ENCODE results near the gene SASH1.

The SASH1 gene

GRCh38 chr6:148414836-148415235 is 72.2 kb downstream of the SASH1 start:
- Histone ChIP-seq H3K4me3 (ENCODE audit: insufficient read depth, low read depth, low read length, poor library complexity, severe bottlenecking) (no peak overlapping the region), H3K27me3 (replicated peaks; ENCODE audit: control insufficient read depth, insufficient read depth, low read length, poor library complexity, severe bottlenecking) (no peaks in the 10 kb centered on the region), H3K36me3 (ENCODE audit: control insufficient read depth, insufficient read depth, low read length) (no peaks in the 10 kb centered on the region), H3K4me1 (ENCODE audit: control insufficient read depth, insufficient read depth, low read length, poor library complexity, severe bottlenecking) (no peaks in the 10 kb centered on the region), H3K27ac (ENCODE audit: insufficient read depth, low read length, poor library complexity, severe bottlenecking) (no peak overlapping the region), H3K9me3 (ENCODE audit: control insufficient read depth, low read length) (no peaks in the 10 kb centered on the region)
- DNase-seq, result no peak

GRCh38 chr6:148415511-148416260 is 73.0 kb downstream of the SASH1 start:
- Histone ChIP-seq H3K27me3 (replicated peaks; ENCODE audit: control insufficient read depth, insufficient read depth, low read length, poor library complexity, severe bottlenecking) (no peaks in the 10 kb centered on the region), H3K4me1 (ENCODE audit: control insufficient read depth, insufficient read depth, low read length, poor library complexity, severe bottlenecking) (no peaks in the 10 kb centered on the region), H3K36me3 (ENCODE audit: control insufficient read depth, insufficient read depth, low read length) (no peaks in the 10 kb centered on the region), H3K27ac (ENCODE audit: insufficient read depth, low read length, poor library complexity, severe bottlenecking) (no peak overlapping the region), H3K9me3 (ENCODE audit: control insufficient read depth, low read length) (no peaks in the 10 kb centered on the region), H3K4me3 (ENCODE audit: insufficient read depth, low read depth, low read length, poor library complexity, severe bottlenecking) (no peak overlapping the region)
- DNase-seq, result no peak

DNA sequence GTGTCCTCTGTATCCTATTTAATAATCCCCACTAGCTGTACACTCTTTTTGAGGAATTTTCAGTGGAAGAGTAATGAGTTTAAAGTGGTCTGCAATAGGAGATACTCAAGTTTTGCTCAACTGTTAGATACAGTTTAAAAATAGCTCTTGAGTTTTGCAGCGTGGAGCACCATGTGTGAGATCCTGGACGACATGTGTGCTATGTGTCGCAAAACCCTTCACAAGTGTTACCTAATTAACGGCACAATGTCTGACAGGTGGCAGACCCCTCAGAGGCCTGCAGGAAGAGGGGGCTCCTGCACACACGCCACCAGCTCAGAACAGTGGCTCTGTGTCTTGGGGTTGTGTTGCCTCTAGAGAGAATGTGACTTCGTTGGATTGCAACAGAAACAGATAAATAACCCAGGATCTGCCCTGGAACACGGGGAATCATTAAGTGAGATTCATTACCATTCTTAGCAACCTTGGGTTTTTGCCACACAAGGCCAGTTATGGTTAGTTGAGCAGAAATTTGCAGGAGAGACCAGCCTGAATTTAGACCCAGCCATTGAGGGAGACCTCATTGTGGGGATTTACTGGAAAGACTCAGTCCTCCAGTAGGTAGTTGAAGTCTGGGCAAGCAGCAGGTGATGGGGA is 73.8 kb downstream of the SASH1 start:
- Histone ChIP-seq H3K27me3 (replicated peaks; ENCODE audit: control insufficient read depth, insufficient read depth, low read length, poor library complexity, severe bottlenecking) (no peaks in the 10 kb centered on the region), H3K4me3 (ENCODE audit: insufficient read depth, low read depth, low read length, poor library complexity, severe bottlenecking) (no peak overlapping the region), H3K9me3 (ENCODE audit: control insufficient read depth, low read length) (no peaks in the 10 kb centered on the region), H3K4me1 (ENCODE audit: control insufficient read depth, insufficient read depth, low read length, poor library complexity, severe bottlenecking) (no peaks in the 10 kb centered on the region), H3K27ac (ENCODE audit: insufficient read depth, low read length, poor library complexity, severe bottlenecking) (no peak overlapping the region), H3K36me3 (ENCODE audit: control insufficient read depth, insufficient read depth, low read length) (no peaks in the 10 kb centered on the region)
- DNase-seq, result no peak

DNA sequence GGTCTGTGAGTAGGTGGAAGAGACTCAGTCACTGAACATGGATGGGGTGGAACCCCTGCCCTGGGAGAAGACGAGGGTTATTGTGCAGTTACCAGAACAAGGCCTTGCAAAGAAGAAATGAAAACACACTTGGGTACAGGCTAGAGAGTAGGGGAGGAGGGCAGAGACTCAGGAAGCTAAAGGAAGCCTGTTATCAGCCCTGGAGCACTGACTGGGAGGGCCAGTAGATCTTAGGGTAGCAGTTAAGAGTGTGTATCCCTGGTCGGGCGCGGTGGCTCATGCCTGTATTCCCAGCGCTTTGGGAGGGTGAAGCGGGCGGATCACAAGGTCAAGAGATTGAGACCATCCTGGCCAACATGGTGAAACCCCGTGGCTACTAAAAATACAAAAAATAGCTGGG is 74.4 kb downstream of the SASH1 start:
- H3K4me3 ChIP-seq (ENCODE audit: insufficient read depth, low read depth, low read length, poor library complexity, severe bottlenecking), result no peak overlapping the region
- no peaks in the 10 kb centered on the region for H3K9me3 ChIP-seq (ENCODE audit: control insufficient read depth, low read length)
- no peaks in the 10 kb centered on the region for H3K27me3 ChIP-seq (replicated peaks; ENCODE audit: control insufficient read depth, insufficient read depth, low read length, poor library complexity, severe bottlenecking)
- no peak for DNase-seq
- H3K4me1 ChIP-seq (ENCODE audit: control insufficient read depth, insufficient read depth, low read length, poor library complexity, severe bottlenecking), result no peaks in the 10 kb centered on the region
- H3K27ac ChIP-seq (ENCODE audit: insufficient read depth, low read length, poor library complexity, severe bottlenecking), result no peak overlapping the region
- H3K36me3 ChIP-seq (ENCODE audit: control insufficient read depth, insufficient read depth, low read length), result no peaks in the 10 kb centered on the region

- DNase-seq, result no peak
- Histone ChIP-seq H3K4me1 (ENCODE audit: control insufficient read depth, insufficient read depth, low read length, poor library complexity, severe bottlenecking) (no peaks in the 10 kb centered on the region), H3K27me3 (replicated peaks; ENCODE audit: control insufficient read depth, insufficient read depth, low read length, poor library complexity, severe bottlenecking) (no peaks in the 10 kb centered on the region), H3K27ac (ENCODE audit: insufficient read depth, low read length, poor library complexity, severe bottlenecking) (no peak overlapping the region), H3K36me3 (ENCODE audit: control insufficient read depth, insufficient read depth, low read length) (no peaks in the 10 kb centered on the region), H3K9me3 (ENCODE audit: control insufficient read depth, low read length) (no peaks in the 10 kb centered on the region), H3K4me3 (ENCODE audit: insufficient read depth, low read depth, low read length, poor library complexity, severe bottlenecking) (no peak overlapping the region)
Measured at GRCh38 chr6:148419430-148419829, 76.8 kb downstream of the SASH1 start.

DNA sequence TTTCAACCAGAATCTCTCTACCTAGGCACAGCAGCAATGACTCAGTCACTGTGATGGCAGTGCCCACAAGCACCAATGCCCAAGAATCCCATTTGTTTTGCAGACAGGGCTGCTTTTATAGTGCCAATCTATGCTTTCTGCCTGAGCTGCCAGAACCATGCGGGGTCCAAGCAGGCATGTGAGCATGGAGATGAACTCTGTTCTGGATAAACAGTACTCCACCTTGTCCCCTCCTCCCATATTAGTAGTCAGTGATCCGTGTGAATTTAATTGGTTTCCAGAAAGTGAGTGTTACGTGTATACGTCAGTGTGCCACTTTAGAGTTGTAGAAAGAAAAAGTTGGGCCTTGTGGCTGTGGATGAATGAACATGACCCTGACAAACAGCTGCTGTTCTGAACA is 79.4 kb downstream of the SASH1 start:
- Histone ChIP-seq H3K27me3 (replicated peaks; ENCODE audit: control insufficient read depth, insufficient read depth, low read length, poor library complexity, severe bottlenecking) (no peaks in the 10 kb centered on the region), H3K4me1 (ENCODE audit: control insufficient read depth, insufficient read depth, low read length, poor library complexity, severe bottlenecking) (no peaks in the 10 kb centered on the region), H3K36me3 (ENCODE audit: control insufficient read depth, insufficient read depth, low read length) (no peaks in the 10 kb centered on the region), H3K4me3 (ENCODE audit: insufficient read depth, low read depth, low read length, poor library complexity, severe bottlenecking) (no peak overlapping the region), H3K9me3 (ENCODE audit: control insufficient read depth, low read length) (no peaks in the 10 kb centered on the region), H3K27ac (ENCODE audit: insufficient read depth, low read length, poor library complexity, severe bottlenecking) (no peak overlapping the region)
- DNase-seq, result no peak

DNA sequence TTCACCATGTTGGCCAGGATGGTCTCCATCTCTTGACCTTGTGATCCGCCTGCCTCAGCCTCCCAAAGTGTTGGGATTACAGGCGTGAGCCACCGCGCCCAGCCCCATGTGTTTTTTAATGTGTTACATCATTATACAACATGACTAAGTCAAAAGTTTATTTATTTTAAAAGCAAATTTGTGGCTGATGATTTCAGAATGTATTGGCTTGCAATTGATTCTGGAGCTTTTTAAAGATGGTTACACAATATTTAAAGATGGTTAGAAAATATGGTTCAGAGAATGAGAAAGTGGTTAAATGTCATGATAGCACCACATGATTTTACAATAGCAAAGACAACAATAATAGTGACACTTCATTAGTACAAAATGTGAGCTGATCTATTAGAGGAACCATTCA is 80.5 kb downstream of the SASH1 start:
- DNase-seq, result no peak
- Histone ChIP-seq H3K27ac (ENCODE audit: insufficient read depth, low read length, poor library complexity, severe bottlenecking) (no peak overlapping the region), H3K27me3 (replicated peaks; ENCODE audit: control insufficient read depth, insufficient read depth, low read length, poor library complexity, severe bottlenecking) (no peaks in the 10 kb centered on the region), H3K9me3 (ENCODE audit: control insufficient read depth, low read length) (no peaks in the 10 kb centered on the region), H3K4me3 (ENCODE audit: insufficient read depth, low read depth, low read length, poor library complexity, severe bottlenecking) (no peak overlapping the region), H3K36me3 (ENCODE audit: control insufficient read depth, insufficient read depth, low read length) (no peaks in the 10 kb centered on the region), H3K4me1 (ENCODE audit: control insufficient read depth, insufficient read depth, low read length, poor library complexity, severe bottlenecking) (no peaks in the 10 kb centered on the region)

DNA sequence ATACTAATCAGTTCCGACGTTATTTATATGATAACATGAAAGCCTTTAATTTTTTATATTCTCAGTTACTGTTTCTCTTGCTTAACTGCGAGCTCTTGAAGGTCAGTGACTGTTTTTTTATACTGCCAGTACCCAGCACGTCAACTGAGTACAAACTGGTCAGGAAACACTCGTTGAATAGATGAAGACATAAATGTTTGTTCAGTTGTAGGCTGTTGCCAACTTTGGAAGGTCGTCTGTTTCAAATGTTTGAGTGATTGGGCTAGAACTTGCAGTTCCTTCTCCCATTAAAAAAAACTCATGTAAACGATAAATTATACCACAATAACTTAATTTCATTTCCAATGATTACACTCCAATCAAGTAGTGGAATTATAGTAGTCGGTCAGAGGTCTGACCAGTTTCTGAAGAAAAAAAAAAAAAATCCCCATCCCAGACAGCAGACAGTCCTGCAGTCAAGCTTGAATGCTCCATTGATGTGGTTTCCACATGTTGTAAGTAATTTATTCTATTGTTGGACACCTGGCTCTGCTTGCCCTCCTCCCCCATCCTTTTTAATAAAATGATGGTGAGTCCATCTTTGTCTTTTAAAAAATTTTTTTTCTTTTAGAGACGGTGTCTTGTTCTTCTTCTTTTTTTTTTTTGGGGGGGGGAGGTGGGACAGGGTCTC is 81.1 kb downstream of the SASH1 start:
- DNase-seq, result no peak
- Histone ChIP-seq H3K4me3 (ENCODE audit: insufficient read depth, low read depth, low read length, poor library complexity, severe bottlenecking) (no peak overlapping the region), H3K4me1 (ENCODE audit: control insufficient read depth, insufficient read depth, low read length, poor library complexity, severe bottlenecking) (no peaks in the 10 kb centered on the region), H3K36me3 (ENCODE audit: control insufficient read depth, insufficient read depth, low read length) (no peaks in the 10 kb centered on the region), H3K9me3 (ENCODE audit: control insufficient read depth, low read length) (no peaks in the 10 kb centered on the region), H3K27me3 (replicated peaks; ENCODE audit: control insufficient read depth, insufficient read depth, low read length, poor library complexity, severe bottlenecking) (no peaks in the 10 kb centered on the region), H3K27ac (ENCODE audit: insufficient read depth, low read length, poor library complexity, severe bottlenecking) (no peak overlapping the region)

DNA sequence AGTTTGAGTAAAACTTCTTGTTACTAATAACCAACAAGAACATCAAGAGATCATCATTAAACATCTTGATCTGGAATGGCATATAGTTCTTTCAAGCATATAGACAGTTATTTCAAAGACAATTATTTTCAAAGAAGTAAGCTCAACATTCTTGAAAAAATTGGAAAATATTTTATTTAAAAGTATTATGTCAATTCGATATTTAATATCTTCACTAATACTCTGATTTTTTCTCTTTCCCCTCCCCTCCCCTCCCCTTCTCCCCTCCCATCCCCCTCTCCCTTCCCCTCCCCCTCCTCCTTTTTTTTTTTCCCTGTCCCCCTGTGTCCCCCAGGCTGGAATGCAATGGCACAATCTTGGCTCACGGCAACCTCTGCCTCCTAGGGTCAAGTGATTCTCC is 82.8 kb downstream of the SASH1 start:
- Histone ChIP-seq H3K27ac (ENCODE audit: insufficient read depth, low read length, poor library complexity, severe bottlenecking) (no peak overlapping the region), H3K27me3 (replicated peaks; ENCODE audit: control insufficient read depth, insufficient read depth, low read length, poor library complexity, severe bottlenecking) (no peaks in the 10 kb centered on the region)

DNA sequence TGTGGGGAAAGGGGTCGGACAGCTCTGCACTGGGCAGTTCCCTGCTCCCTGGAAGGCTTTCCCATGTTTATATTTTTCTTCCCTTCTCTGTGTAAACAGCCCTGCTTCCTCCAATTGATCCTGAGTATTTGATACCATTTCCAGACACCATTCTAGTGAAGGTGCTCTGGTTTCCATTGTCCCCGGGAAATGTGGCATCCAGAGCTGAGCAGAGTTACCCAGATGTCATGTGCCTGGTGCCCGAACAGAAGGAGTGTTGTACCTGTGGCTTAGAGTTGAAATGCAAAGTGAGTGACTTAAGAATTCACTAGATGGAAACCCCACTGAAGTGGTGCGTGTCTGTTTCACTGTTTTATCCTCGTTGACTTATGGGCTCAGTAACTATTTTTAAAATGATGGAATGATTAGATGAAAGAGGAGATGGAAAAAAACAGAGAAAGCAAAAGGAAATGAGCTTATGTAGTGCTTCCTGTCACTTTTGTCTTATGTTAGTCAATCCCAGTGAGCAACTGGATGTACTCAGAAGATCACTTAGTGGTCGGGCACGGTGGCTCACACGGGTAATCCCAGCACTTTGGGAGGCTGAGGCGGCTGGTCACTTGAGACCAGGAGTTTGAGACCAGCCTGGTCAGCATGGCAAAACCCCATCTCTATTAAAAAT is 83.8 kb downstream of the SASH1 start:
- Histone ChIP-seq H3K27ac (ENCODE audit: insufficient read depth, low read length, poor library complexity, severe bottlenecking) (no peak overlapping the region), H3K36me3 (ENCODE audit: control insufficient read depth, insufficient read depth, low read length) (no peaks in the 10 kb centered on the region), H3K9me3 (ENCODE audit: control insufficient read depth, low read length) (no peaks in the 10 kb centered on the region), H3K4me3 (ENCODE audit: insufficient read depth, low read depth, low read length, poor library complexity, severe bottlenecking) (no peak overlapping the region), H3K4me1 (ENCODE audit: control insufficient read depth, insufficient read depth, low read length, poor library complexity, severe bottlenecking) (no peaks in the 10 kb centered on the region), H3K27me3 (replicated peaks; ENCODE audit: control insufficient read depth, insufficient read depth, low read length, poor library complexity, severe bottlenecking) (no peaks in the 10 kb centered on the region)
- DNase-seq, result no peak

More for the DNA sequence above, 82.8 kb downstream of the SASH1 start:
- H3K4me1 ChIP-seq (ENCODE audit: control insufficient read depth, insufficient read depth, low read length, poor library complexity, severe bottlenecking), result no peaks in the 10 kb centered on the region
- DNase-seq, result no peak
- H3K4me3 ChIP-seq (ENCODE audit: insufficient read depth, low read depth, low read length, poor library complexity, severe bottlenecking), result no peak overlapping the region
- no peaks in the 10 kb centered on the region for H3K36me3 ChIP-seq (ENCODE audit: control insufficient read depth, insufficient read depth, low read length)
- no peaks in the 10 kb centered on the region for H3K9me3 ChIP-seq (ENCODE audit: control insufficient read depth, low read length)
